Lung (tissue), 12 donors: ENCODE data around the gene STK11IP. TPM values are rescaled to one million over a fixed set of nuclear protein-coding genes. Genes with fewer than 3 reads are reported as not detected.
A peak's percentile ranks its signal among the peaks of the same experiment; 100 is the strongest.

Experiments used
- ATAC-seq: fragments of 200-7000 bp; cut with Tn5 transposase; one replicate; pipeline ENCODE4 v1.9.1; 2020; ENCODE audit warnings: moderate number of reproducible peaks; ENCODE audit not compliant: insufficient read depth, low FRiP score
- DNase-seq, 3 donors: peaks; one replicate each; pipeline ENCODE4 v3.0.0-alpha.2; 2013 to 2017
- H3K27ac ChIP-seq, 2 donors: one replicate each; pipeline ENCODE4 v1.5.1; 2013; ENCODE audit warnings: mild to moderate bottlenecking in 2 of 2, moderate library complexity in 2 of 2, control low read depth in 1 of 2, inconsistent platforms in 1 of 2, low read depth in 1 of 2, low read length in 1 of 2
- H3K27me3 ChIP-seq, 3 donors: one replicate each; pipeline ENCODE4 v1.5.1; 2013; ENCODE audit warnings: low read length in 2 of 3; ENCODE audit not compliant: control insufficient read depth in 3 of 3, insufficient read depth in 3 of 3
- H3K36me3 ChIP-seq, 4 donors: one replicate each; pipeline ENCODE4 v1.5.1; 2013; ENCODE audit warnings: low read length in 4 of 4, mild to moderate bottlenecking in 1 of 4, moderate library complexity in 1 of 4; ENCODE audit not compliant: control insufficient read depth in 4 of 4, insufficient read depth in 4 of 4
- H3K4me1 ChIP-seq, 5 donors: one replicate each; pipeline ENCODE4 v1.5.1; 2013; ENCODE audit warnings: low read length in 5 of 5, mild to moderate bottlenecking in 2 of 5, moderate library complexity in 1 of 5; ENCODE audit not compliant: control insufficient read depth in 5 of 5, insufficient read depth in 5 of 5
- H3K4me3 ChIP-seq: one replicate; pipeline ENCODE4 v1.5.1; 2013; ENCODE audit warnings: mild to moderate bottlenecking, control low read depth, moderate library complexity
- H3K9ac ChIP-seq, 2 donors: one replicate each; pipeline ENCODE4 v1.5.1; 2013; ENCODE audit warnings: low read length in 2 of 2, control low read depth in 1 of 2; ENCODE audit not compliant: insufficient read depth in 1 of 2
- H3K9me3 ChIP-seq, 4 donors: one replicate each; pipeline ENCODE4 v1.5.1; 2013; ENCODE audit warnings: low read length in 3 of 4, mild to moderate bottlenecking in 1 of 4, moderate library complexity in 1 of 4; ENCODE audit not compliant: control insufficient read depth in 4 of 4, insufficient read depth in 3 of 4
- CTCF ChIP-seq: IDR thresholded peaks from 2 replicates; pipeline ENCODE4 v1.5.1; 2012; ENCODE audit warnings: mild to moderate bottlenecking; ENCODE audit errors: control extremely low read depth, extremely low read depth
- WGBS, 2 donors: extraction: QIAGEN DNeasy Blood & Tissue Kit; methylation state at CpG; one replicate each; pipeline ENCODE4 v1.1.7; 2013; 5-methylcytosine and 5-hydroxymethylcytosine counted together
- polyA plus RNA-seq, 2 donors: library from polyadenylated mRNA; stranded (reverse); fragments of 200-250 nt; gene quantifications; one replicate each; pipeline ENCODE4 v1.2.1, GENCODE V29; 2013
- total RNA-seq, 2 donors: library from RNA; depleted of rRNA in 1 of 2; stranded (reverse); fragments of >200 nt in 1 of 2; gene quantifications; one replicate each; pipeline ENCODE4 v1.2.1, GENCODE V29; 2014 to 2021
- donor health status: control.
- donor health status: control.
- donor health status: Bipolar disorder and iron deficiency.
- donor health status: healthy.
- donor health status: DM: yes; HTN: yes; CAD: no.

STK11IP gene
- total and polyA plus RNA-seq, 4 donors, result 21.5 to 46.0 (median 23.1) TPM

GRCh38 chr2:219619235-219619634, 21.6 kb downstream of the STK11IP start:
- Histone ChIP-seq H3K9ac (no peak overlapping the region), H3K27me3 (no peaks in the 10 kb centered on the region), H3K9me3 (no peaks in the 10 kb centered on the region), H3K36me3 (peaks cover 0 to 23% (median 13%) of the 10 kb centered on the region in 4 donors), H3K4me3 (no peak overlapping the region), H3K4me1 (peaks cover 0 to 5% (median 0%) of the 10 kb centered on the region in 5 donors), H3K27ac (no peak overlapping the region)
- TF ChIP-seq CTCF, result no peak
- ATAC-seq, result no peak
- WGBS, 2 donors, result 64 to 65% methylated on average over 4 of the region's 4 CpGs
- peak in 2 of 3 donors; percentile 25 to 48 for DNase-seq

- TF ChIP-seq CTCF, result no peak
- H3K4me1 ChIP-seq, result peaks cover 0 to 5% (median 0%) of the 10 kb centered on the region in 5 donors
- DNase-seq (no peak), ATAC-seq (no peak)
- 86 to 91% methylated on average over 6 of the region's 6 CpGs for WGBS, 2 donors
- H3K27ac ChIP-seq, result no peak overlapping the region
- H3K9ac ChIP-seq, result no peak overlapping the region
- H3K36me3 ChIP-seq, result peaks cover 0 to 11% (median 5%) of the 10 kb centered on the region in 4 donors
- H3K27me3 ChIP-seq, result no peaks in the 10 kb centered on the region
- no peaks in the 10 kb centered on the region for H3K9me3 ChIP-seq
- H3K4me3 ChIP-seq, result no peak overlapping the region
Measured at GRCh38 chr2:219620546-219620945, 22.9 kb downstream of the STK11IP start.

DNA sequence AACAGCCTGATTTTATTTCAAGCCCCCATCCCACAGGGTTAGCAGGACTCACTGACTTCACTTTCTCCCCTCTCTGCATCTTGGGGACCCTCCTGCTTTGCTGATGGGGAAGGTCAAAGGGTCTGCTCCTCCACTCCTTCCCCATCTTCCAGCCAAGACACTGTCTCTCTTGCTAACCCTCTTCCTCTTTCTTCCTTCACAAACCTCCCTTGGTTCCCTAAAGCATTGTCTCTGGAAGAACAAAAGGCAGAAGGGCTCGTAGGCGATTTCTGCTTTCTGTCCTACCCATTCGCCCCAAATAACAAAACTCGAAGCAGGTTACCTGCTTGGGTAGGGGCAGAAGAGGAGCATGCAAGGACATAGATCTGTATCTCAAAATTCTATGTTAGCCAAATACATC, 24.3 kb downstream of the STK11IP start:
- no peaks in the 10 kb centered on the region for H3K27me3 ChIP-seq
- no peak for TF ChIP-seq CTCF
- DNase-seq (no peak), ATAC-seq (no peak)
- H3K9ac ChIP-seq, result no peak overlapping the region
- no peak overlapping the region for H3K4me3 ChIP-seq
- 65 to 66% methylated on average over 4 of the region's 4 CpGs for WGBS, 2 donors
- H3K36me3 ChIP-seq, result no peaks in the 10 kb centered on the region
- peaks cover under 1 to 5% (median 3%) of the 10 kb centered on the region in 5 donors for H3K4me1 ChIP-seq
- H3K27ac ChIP-seq, result peak overlapping the region in 1 of 2 donors; percentile 45
- no peaks in the 10 kb centered on the region for H3K9me3 ChIP-seq

DNA sequence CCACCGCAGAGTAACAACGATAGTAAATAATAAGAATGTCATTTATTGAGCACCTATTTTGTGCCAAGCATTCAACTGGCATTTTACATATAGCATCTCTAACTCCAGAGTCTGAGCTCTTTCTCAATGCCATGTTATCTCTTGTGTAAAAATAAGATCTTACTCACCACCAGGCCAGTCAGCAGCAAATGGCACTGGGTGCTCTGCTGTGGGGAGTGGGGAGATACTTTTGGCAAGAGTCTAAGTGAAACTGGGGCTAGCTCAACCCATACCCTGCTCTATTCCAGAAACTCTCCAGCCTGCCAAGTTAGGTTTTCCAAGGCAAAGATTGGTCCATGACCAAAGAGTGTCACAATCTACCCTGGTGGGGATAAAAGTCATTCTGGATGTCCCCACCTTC, 24.8 kb downstream of the STK11IP start:
- ATAC-seq (no peak), DNase-seq (no peak)
- H3K36me3 ChIP-seq, result no peaks in the 10 kb centered on the region
- peaks cover 3 to 6% (median 5%) of the 10 kb centered on the region in 5 donors for H3K4me1 ChIP-seq
- H3K27ac ChIP-seq, result peak overlapping the region in 1 of 2 donors; percentile 41
- no peak overlapping the region for H3K9ac ChIP-seq
- no peaks in the 10 kb centered on the region for H3K9me3 ChIP-seq
- no peak for TF ChIP-seq CTCF
- 97 to 100% methylated on average over 2 of the region's 2 CpGs for WGBS, 2 donors
- H3K27me3 ChIP-seq, result no peaks in the 10 kb centered on the region
- H3K4me3 ChIP-seq, result no peak overlapping the region
